Loucy (cell line): ENCODE results near the gene PEA15.

Experiments used
- H2AFZ ChIP-seq: fragments of 200-600 bp; sonication (generic); 2 replicates; pipeline ENCODE4 v1.6.0; 2016; ENCODE audit warnings: antibody characterized with exemption, mild to moderate bottlenecking, low read length, moderate library complexity
- H3F3A ChIP-seq: fragments of 200-600 bp; 2 replicates; pipeline ENCODE4 v1.6.0; 2016; ENCODE audit warnings: antibody characterized with exemption, low read depth, mild to moderate bottlenecking
- H3K27me3 ChIP-seq: fragments of 200-600 bp; sonication (generic); 2 replicates; pipeline ENCODE4 v1.6.1; 2014; ENCODE audit warnings: low read length, mild to moderate bottlenecking; ENCODE audit not compliant: insufficient read depth, poor library complexity, severe bottlenecking
- H3K36me3 ChIP-seq: fragments of 200-600 bp; sonication (generic); 2 replicates; pipeline ENCODE4 v1.6.1; 2016; ENCODE audit warnings: low read length; ENCODE audit not compliant: insufficient read depth
- H3K4me1 ChIP-seq: fragments of 200-600 bp; sonication (generic); 2 replicates; pipeline ENCODE4 v1.5.1; 2014; ENCODE audit warnings: low read length, mild to moderate bottlenecking; ENCODE audit not compliant: insufficient read depth, poor library complexity, severe bottlenecking
- H3K4me2 ChIP-seq: fragments of 200-600 bp; sonication (generic); 2 replicates; pipeline ENCODE4 v1.6.0; 2014; ENCODE audit warnings: antibody characterized with exemption, low read length, low read depth, mild to moderate bottlenecking; ENCODE audit not compliant: poor library complexity, severe bottlenecking
- H3K4me3 ChIP-seq: fragments of 200-600 bp; sonication (generic); 2 replicates; pipeline ENCODE4 v1.5.1; 2014; ENCODE audit warnings: low read length, mild to moderate bottlenecking, mixed read lengths; ENCODE audit not compliant: poor library complexity, severe bottlenecking
- H3K79me2 ChIP-seq: fragments of 200-600 bp; sonication (generic); 2 replicates; pipeline ENCODE4 v1.6.1; 2014; ENCODE audit warnings: low read length; ENCODE audit not compliant: insufficient read depth
- H3K9ac ChIP-seq: fragments of 200-600 bp; sonication (generic); 2 replicates; pipeline ENCODE4 v1.6.0; 2014; ENCODE audit warnings: mild to moderate bottlenecking, low read depth, low read length, moderate library complexity; ENCODE audit not compliant: poor library complexity, severe bottlenecking
- H3K9me2 ChIP-seq: fragments of 200-600 bp; sonication (generic); replicated peaks from 2 replicates; pipeline ENCODE4 v1.6.1; 2016; ENCODE audit warnings: low read depth, low read length, mixed read lengths
- H3K9me3 ChIP-seq: fragments of 200-600 bp; sonication (generic); 2 replicates; pipeline ENCODE4 v1.6.1; 2014; ENCODE audit warnings: mild to moderate bottlenecking, antibody characterized with exemption, low read length, low read depth; ENCODE audit not compliant: insufficient read depth
- H4K20me1 ChIP-seq: fragments of 200-600 bp; sonication (generic); 2 replicates; pipeline ENCODE4 v1.6.0; 2014; ENCODE audit warnings: antibody characterized with exemption, low read length, mild to moderate bottlenecking; ENCODE audit not compliant: insufficient read depth, poor library complexity, severe bottlenecking
- EZH2phosphoT487 ChIP-seq: fragments of 200-600 bp; IDR thresholded peaks from 2 replicates; pipeline ENCODE4 v1.6.1; 2018; ENCODE audit warnings: antibody characterized with exemption, mild to moderate bottlenecking, moderate library complexity, borderline replicate concordance
- TF ChIP-seq, protein P1 (sequence below): fragments of 200-600 bp; sonication (generic); conservative IDR thresholded peaks from 2 replicates; pipeline ENCODE4 v1.5.1; 2014; ENCODE audit warnings: mild to moderate bottlenecking, antibody characterized with exemption, low read length

The PEA15 gene

DNA sequence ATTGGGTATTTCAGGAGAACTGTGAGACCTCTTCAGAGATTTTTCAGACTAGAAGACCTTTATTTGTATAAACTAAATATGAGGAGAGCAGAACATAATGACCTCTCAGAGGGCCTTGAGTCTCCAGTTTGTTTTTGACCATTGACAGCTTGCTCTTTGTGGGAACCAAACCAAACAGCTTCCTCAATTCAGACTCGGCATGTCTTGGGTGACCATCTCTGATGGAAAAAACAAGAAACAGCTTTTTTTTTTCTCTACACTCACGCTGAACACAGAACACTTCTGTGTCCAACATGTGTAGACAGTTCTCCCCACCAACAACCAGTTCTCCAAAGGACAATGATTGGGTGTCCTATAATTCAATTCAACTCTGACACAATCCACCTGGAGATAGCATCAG lies 42.3 kb upstream of the PEA15 start:
- no peak for TF ChIP-seq EZH2phosphoT487
- TF ChIP-seq, protein P1, sequence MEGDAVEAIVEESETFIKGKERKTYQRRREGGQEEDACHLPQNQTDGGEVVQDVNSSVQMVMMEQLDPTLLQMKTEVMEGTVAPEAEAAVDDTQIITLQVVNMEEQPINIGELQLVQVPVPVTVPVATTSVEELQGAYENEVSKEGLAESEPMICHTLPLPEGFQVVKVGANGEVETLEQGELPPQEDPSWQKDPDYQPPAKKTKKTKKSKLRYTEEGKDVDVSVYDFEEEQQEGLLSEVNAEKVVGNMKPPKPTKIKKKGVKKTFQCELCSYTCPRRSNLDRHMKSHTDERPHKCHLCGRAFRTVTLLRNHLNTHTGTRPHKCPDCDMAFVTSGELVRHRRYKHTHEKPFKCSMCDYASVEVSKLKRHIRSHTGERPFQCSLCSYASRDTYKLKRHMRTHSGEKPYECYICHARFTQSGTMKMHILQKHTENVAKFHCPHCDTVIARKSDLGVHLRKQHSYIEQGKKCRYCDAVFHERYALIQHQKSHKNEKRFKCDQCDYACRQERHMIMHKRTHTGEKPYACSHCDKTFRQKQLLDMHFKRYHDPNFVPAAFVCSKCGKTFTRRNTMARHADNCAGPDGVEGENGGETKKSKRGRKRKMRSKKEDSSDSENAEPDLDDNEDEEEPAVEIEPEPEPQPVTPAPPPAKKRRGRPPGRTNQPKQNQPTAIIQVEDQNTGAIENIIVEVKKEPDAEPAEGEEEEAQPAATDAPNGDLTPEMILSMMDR = no peak
- no peaks in the 10 kb centered on the region for H3F3A ChIP-seq
- no peaks in the 10 kb centered on the region for H3K36me3 ChIP-seq
- no peaks in the 10 kb centered on the region for H4K20me1 ChIP-seq
- H3K4me1 ChIP-seq = peaks cover 5% of the 10 kb centered on the region
- H3K79me2 ChIP-seq = no peaks in the 10 kb centered on the region
- H2AFZ ChIP-seq = no peak overlapping the region
- H3K27me3 ChIP-seq = no peaks in the 10 kb centered on the region
- H3K9ac ChIP-seq = no peak overlapping the region
- H3K4me2 ChIP-seq = no peak overlapping the region
- H3K9me2 ChIP-seq = no peaks in the 10 kb centered on the region
- no peak overlapping the region for H3K4me3 ChIP-seq
- H3K9me3 ChIP-seq = no peaks in the 10 kb centered on the region

GRCh38 chr1:160163615-160164014 lies 41.6 kb upstream of the PEA15 start:
- H4K20me1 ChIP-seq = no peaks in the 10 kb centered on the region
- no peaks in the 10 kb centered on the region for H3K79me2 ChIP-seq
- H3K9me3 ChIP-seq = no peaks in the 10 kb centered on the region
- H3K4me3 ChIP-seq = no peak overlapping the region
- TF ChIP-seq, protein P1 = no peak
- no peak for TF ChIP-seq EZH2phosphoT487
- H3K36me3 ChIP-seq = no peaks in the 10 kb centered on the region
- H3K4me2 ChIP-seq = no peak overlapping the region
- H3K9me2 ChIP-seq = no peaks in the 10 kb centered on the region
- no peak overlapping the region for H2AFZ ChIP-seq
- no peaks in the 10 kb centered on the region for H3K27me3 ChIP-seq
- no peak overlapping the region for H3K9ac ChIP-seq
- peaks cover 5% of the 10 kb centered on the region for H3K4me1 ChIP-seq
- no peaks in the 10 kb centered on the region for H3F3A ChIP-seq

GRCh38 chr1:160164121-160164520 lies 41.1 kb upstream of the PEA15 start:
- Histone ChIP-seq H3K4me3 (no peak overlapping the region), H4K20me1 (no peaks in the 10 kb centered on the region), H3K79me2 (no peaks in the 10 kb centered on the region), H2AFZ (no peak overlapping the region), H3K4me2 (no peak overlapping the region), H3K9me2 (no peaks in the 10 kb centered on the region), H3K4me1 (peaks cover 10% of the 10 kb centered on the region), H3K9ac (no peak overlapping the region), H3K36me3 (no peaks in the 10 kb centered on the region), H3F3A (no peaks in the 10 kb centered on the region), H3K9me3 (no peaks in the 10 kb centered on the region), H3K27me3 (no peaks in the 10 kb centered on the region)
- no peak for TF ChIP-seq EZH2phosphoT487
- TF ChIP-seq, protein P1 = no peak
